ENCODE measurements around the gene YIPF2.

YIPF2 gene

GRCh38 chr19:10872546-10873107 is 55.8 kb downstream of the YIPF2 start:
- no peak for DNase-seq

Measured in NCI-H774 (cell line).